ENCODE results near the gene GPR55. TPM values are rescaled to one million over a fixed set of nuclear protein-coding genes. Genes with fewer than 3 reads are reported as not detected.

The GPR55 gene
- total and polyA plus RNA-seq, 2 donors (not counting 3 experiments of a cell fraction or from before 2014, with no cell fraction given) = not detected

GRCh38 chr2:230944757-230945372 lies 19.8 kb upstream of the GPR55 start:
- H3K9me3 ChIP-seq (replicated peaks; ENCODE audit: control insufficient read depth, insufficient read depth, low read length) = no peaks in the 10 kb centered on the region
- H3K9me1 ChIP-seq (replicated peaks; ENCODE audit: control insufficient read depth, extremely low read depth, insufficient read depth, low read length) = no peaks in the 10 kb centered on the region
- no peak overlapping the region for H3K27ac ChIP-seq (ENCODE audit: insufficient read depth, low read depth, low read length)
- no peaks in the 10 kb centered on the region for H4K20me1 ChIP-seq (replicated peaks; ENCODE audit: control insufficient read depth, extremely low read depth, insufficient read depth, low read length)
- no peaks in the 10 kb centered on the region for H3K27me3 ChIP-seq (ENCODE audit: control insufficient read depth in 2 of 2, insufficient read depth in 2 of 2, low read length in 2 of 2)
- POLR2A ChIA-PET = no interaction called here
- no peaks in the 10 kb centered on the region for H3K79me2 ChIP-seq (ENCODE audit: control insufficient read depth, insufficient read depth, low read length)
- H2AFZ ChIP-seq (ENCODE audit: low read depth, low read length) = no peak overlapping the region
- CTCF ChIA-PET = no interaction called here
- no TSS peak for BruUV-seq (replicated peaks)
- no peak for TF ChIP-seq FOS (IDR thresholded peaks at IDR 0.05; ENCODE audit: borderline replicate concordance, insufficient read depth, low read length)
- TF ChIP-seq MYC (IDR thresholded peaks at IDR 0.05; ENCODE audit: low read depth, low read length) = no peak
- TF ChIP-seq MAX (IDR thresholded peaks at IDR 0.05; ENCODE audit: insufficient read depth, insufficient read length) = no peak
- no peak for TF ChIP-seq POLR2AphosphoS5 (IDR thresholded peaks at IDR 0.05; ENCODE audit: insufficient read depth, low read depth, low read length)
- no peak for TF ChIP-seq EZH2 (IDR thresholded peaks at IDR 0.05; ENCODE audit: borderline replicate concordance, low read depth, low read length, severe bottlenecking)
- no peak for TF ChIP-seq CTCF (IDR thresholded peaks at IDR 0.05; ENCODE audit: extremely low read depth in 1 of 2, insufficient read depth in 1 of 2, low read depth in 1 of 2, low read length in 2 of 2)
- no peak for TF ChIP-seq JUN (IDR thresholded peaks at IDR 0.05; ENCODE audit: borderline replicate concordance, insufficient read depth, insufficient read length, low read depth)
- no peak for TF ChIP-seq GATA2 (IDR thresholded peaks at IDR 0.05; ENCODE audit: insufficient read depth, insufficient read length, low read depth, low read length)
- TF ChIP-seq POLR2A (IDR thresholded peaks at IDR 0.05; ENCODE audit: low read depth, low read length) = no peak
- no peaks in the 10 kb centered on the region for H3K36me3 ChIP-seq (ENCODE audit: control insufficient read depth in 2 of 2, extremely low read depth in 1 of 2, insufficient read depth in 2 of 2, low read length in 2 of 2)
- dilution Hi-C loops (cut with MboI; ENCODE audit: extremely low pct_ligation_motif_present, low sequenced_read_pairs) = no loop called here
- no peak overlapping the region for H3K4me3 ChIP-seq (replicated peaks in 1 of 3; ENCODE audit: insufficient read depth in 1 of 3, low read depth in 1 of 3, low read length in 3 of 3)
- FAIRE-seq (no peak), DNase-seq (ENCODE audit: low read depth, low spot score) (no peak)
- intact Hi-C loops (cut with micrococcal nuclease) = no loop called here
- no peak overlapping the region for H3K4me2 ChIP-seq (ENCODE audit: insufficient read depth, low read length)
- H3K4me1 ChIP-seq (ENCODE audit: control insufficient read depth, extremely low read depth, insufficient read depth, low read length) = no peaks in the 10 kb centered on the region
- no peak overlapping the region for H3K9ac ChIP-seq (replicated peaks; ENCODE audit: extremely low read depth, insufficient read depth, low read length)

Data from endothelial cell of umbilical vein (primary cell).